ENCODE data around the gene PDPN. TPM values are rescaled to one million over a fixed set of nuclear protein-coding genes. Genes with fewer than 3 reads are reported as not detected.

Gene PDPN
- total and polyA plus RNA-seq, 4 donors = 10.6 to 71.2 (median 44.1) TPM

GRCh38 chr1:13546791-13547190, 36.8 kb upstream of the PDPN start:
- H3K27me3 ChIP-seq (ENCODE audit: control insufficient read depth in 3 of 3, insufficient read depth in 3 of 3, low read length in 2 of 3) = no peaks in the 10 kb centered on the region
- no peak overlapping the region for H3K27ac ChIP-seq (ENCODE audit: low read depth in 1 of 2, low read length in 1 of 2)
- H3K36me3 ChIP-seq (ENCODE audit: control insufficient read depth in 4 of 4, insufficient read depth in 4 of 4, low read length in 4 of 4) = no peaks in the 10 kb centered on the region
- WGBS, 2 donors = 57 to 58% methylated on average over 3 of the region's 3 CpGs
- H3K4me1 ChIP-seq (ENCODE audit: control insufficient read depth in 5 of 5, insufficient read depth in 5 of 5, low read length in 5 of 5) = peaks cover 0 to 3% (median 0%) of the 10 kb centered on the region in 5 donors
- H3K9me3 ChIP-seq (ENCODE audit: control insufficient read depth in 4 of 4, insufficient read depth in 3 of 4, low read length in 3 of 4) = no peaks in the 10 kb centered on the region
- no peak overlapping the region for H3K9ac ChIP-seq (ENCODE audit: insufficient read depth in 1 of 2, low read length in 2 of 2)
- TF ChIP-seq CTCF (IDR thresholded peaks at IDR 0.05; ENCODE audit: control extremely low read depth, extremely low read depth) = no peak
- no peak overlapping the region for H3K4me3 ChIP-seq
- ATAC-seq (ENCODE audit: insufficient read depth, low FRiP score) = no peak
- DNase-seq = no peak

- no peak overlapping the region for H3K9ac ChIP-seq (ENCODE audit: insufficient read depth in 1 of 2, low read length in 2 of 2)
- no peaks in the 10 kb centered on the region for H3K36me3 ChIP-seq (ENCODE audit: control insufficient read depth in 4 of 4, insufficient read depth in 4 of 4, low read length in 4 of 4)
- no peak for TF ChIP-seq CTCF (IDR thresholded peaks at IDR 0.05; ENCODE audit: control extremely low read depth, extremely low read depth)
- no peak for DNase-seq
- no peaks in the 10 kb centered on the region for H3K9me3 ChIP-seq (ENCODE audit: control insufficient read depth in 4 of 4, insufficient read depth in 3 of 4, low read length in 3 of 4)
- no peak for ATAC-seq (ENCODE audit: insufficient read depth, low FRiP score)
- H3K27ac ChIP-seq (ENCODE audit: low read depth in 1 of 2, low read length in 1 of 2) = no peak overlapping the region
- WGBS, 2 donors = 89 to 91% methylated on average over 6 of the region's 6 CpGs
- no peaks in the 10 kb centered on the region for H3K27me3 ChIP-seq (ENCODE audit: control insufficient read depth in 3 of 3, insufficient read depth in 3 of 3, low read length in 2 of 3)
- H3K4me1 ChIP-seq (ENCODE audit: control insufficient read depth in 5 of 5, insufficient read depth in 5 of 5, low read length in 5 of 5) = peaks cover 0 to 3% (median 0%) of the 10 kb centered on the region in 5 donors
- no peak overlapping the region for H3K4me3 ChIP-seq
Measured at GRCh38 chr1:13548281-13548680, 35.4 kb upstream of the PDPN start.

- no peak for TF ChIP-seq CTCF (IDR thresholded peaks at IDR 0.05; ENCODE audit: control extremely low read depth, extremely low read depth)
- no peak for DNase-seq
- no peaks in the 10 kb centered on the region for H3K9me3 ChIP-seq (ENCODE audit: control insufficient read depth in 4 of 4, insufficient read depth in 3 of 4, low read length in 3 of 4)
- no peak overlapping the region for H3K4me3 ChIP-seq
- no peaks in the 10 kb centered on the region for H3K36me3 ChIP-seq (ENCODE audit: control insufficient read depth in 4 of 4, insufficient read depth in 4 of 4, low read length in 4 of 4)
- 85 to 90% methylated on average over 6 of the region's 6 CpGs for WGBS, 2 donors
- H3K4me1 ChIP-seq (ENCODE audit: control insufficient read depth in 5 of 5, insufficient read depth in 5 of 5, low read length in 5 of 5) = no peaks in the 10 kb centered on the region
- no peaks in the 10 kb centered on the region for H3K27me3 ChIP-seq (ENCODE audit: control insufficient read depth in 3 of 3, insufficient read depth in 3 of 3, low read length in 2 of 3)
- ATAC-seq (ENCODE audit: insufficient read depth, low FRiP score) = no peak
- H3K27ac ChIP-seq (ENCODE audit: low read depth in 1 of 2, low read length in 1 of 2) = no peak overlapping the region
- no peak overlapping the region for H3K9ac ChIP-seq (ENCODE audit: insufficient read depth in 1 of 2, low read length in 2 of 2)
Measured at GRCh38 chr1:13549021-13549420, 34.6 kb upstream of the PDPN start.

- TF ChIP-seq CTCF (IDR thresholded peaks at IDR 0.05; ENCODE audit: control extremely low read depth, extremely low read depth) = no peak
- ATAC-seq (ENCODE audit: insufficient read depth, low FRiP score) = no peak
- Histone ChIP-seq H3K9ac (ENCODE audit: insufficient read depth in 1 of 2, low read length in 2 of 2) (no peak overlapping the region), H3K27ac (ENCODE audit: low read depth in 1 of 2, low read length in 1 of 2) (no peak overlapping the region), H3K36me3 (ENCODE audit: control insufficient read depth in 4 of 4, insufficient read depth in 4 of 4, low read length in 4 of 4) (no peaks in the 10 kb centered on the region), H3K4me1 (ENCODE audit: control insufficient read depth in 5 of 5, insufficient read depth in 5 of 5, low read length in 5 of 5) (no peaks in the 10 kb centered on the region), H3K4me3 (no peak overlapping the region), H3K27me3 (ENCODE audit: control insufficient read depth in 3 of 3, insufficient read depth in 3 of 3, low read length in 2 of 3) (no peaks in the 10 kb centered on the region), H3K9me3 (ENCODE audit: control insufficient read depth in 4 of 4, insufficient read depth in 3 of 4, low read length in 3 of 4) (no peaks in the 10 kb centered on the region)
- no peak for DNase-seq
- 68 to 71% methylated on average over 3 of the region's 3 CpGs for WGBS, 2 donors
Measured at GRCh38 chr1:13549521-13549920, 34.1 kb upstream of the PDPN start.

Data from lung (tissue), 12 donors.